22Rv1 (cell line): ENCODE data around the gene HK1.

Experiments used
- H3K27ac ChIP-seq: fragments of 450-650 bp; 2 replicates; pipeline ENCODE4 v1.5.1; 2017
- CTCF ChIP-seq: fragments of 450-650 bp; IDR thresholded peaks from 2 replicates; pipeline ENCODE4 v1.5.1; 2017; ENCODE audit warnings: mild to moderate bottlenecking
- ZFX ChIP-seq: fragments of 450-650 bp; IDR thresholded peaks from 2 replicates; pipeline ENCODE4 v1.6.1; 2017; ENCODE audit warnings: antibody characterized with exemption, borderline replicate concordance

The HK1 gene

GRCh38 chr10:69389827-69390490 is 111.7 kb downstream of the HK1 start:
- TF ChIP-seq ZFX (no peak), CTCF (no peak)
- H3K27ac ChIP-seq: peak overlapping the region; percentile 36

GRCh38 chr10:69391158-69391557 is 112.9 kb downstream of the HK1 start:
- H3K27ac ChIP-seq: peak overlapping the region; percentile 36
- TF ChIP-seq ZFX: no peak
- no peak for TF ChIP-seq CTCF

DNA sequence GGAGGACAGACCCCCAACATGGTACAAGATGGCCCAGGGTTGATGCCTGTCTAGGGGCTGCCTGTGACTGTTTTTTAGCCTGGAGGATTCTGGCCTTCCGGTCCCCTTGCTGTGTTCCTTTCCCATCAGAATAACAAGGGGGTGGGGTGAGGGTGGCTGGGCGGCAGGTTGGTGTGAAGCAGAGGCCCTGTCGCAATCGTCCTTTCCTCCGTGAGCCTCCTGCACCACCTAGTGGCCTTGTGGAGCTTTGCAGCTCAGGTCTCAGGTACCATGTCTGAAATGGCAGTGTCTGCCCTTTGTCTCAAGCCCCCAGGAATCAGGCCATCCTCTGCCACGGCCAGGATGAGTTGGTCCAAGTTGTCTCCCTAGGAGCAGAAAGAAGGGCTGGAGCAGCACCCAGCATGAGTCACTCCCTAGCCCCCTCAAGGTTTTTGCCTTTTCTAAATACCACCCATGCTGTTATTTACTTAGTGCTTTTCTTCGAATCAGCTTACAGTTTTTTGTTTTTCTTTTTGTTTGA is 114.2 kb downstream of the HK1 start:
- peak overlapping the region; percentile 32; the same call in 1 of the 2 replicates for H3K27ac ChIP-seq
- TF ChIP-seq ZFX: no peak
- TF ChIP-seq CTCF: peak; percentile 92

- TF ChIP-seq CTCF (no peak), ZFX (no peak)
- no peak overlapping the region for H3K27ac ChIP-seq
These were observed 115.7 kb downstream of the HK1 start for GRCh38 chr10:69394020-69394419.

GRCh38 chr10:69397972-69398371 is 119.7 kb downstream of the HK1 start:
- no peak for TF ChIP-seq CTCF
- TF ChIP-seq ZFX: no peak
- H3K27ac ChIP-seq: no peak overlapping the region

- no peak overlapping the region for H3K27ac ChIP-seq
- TF ChIP-seq CTCF (no peak), ZFX (no peak)
These were observed 120.2 kb downstream of the HK1 start for GRCh38 chr10:69398466-69398865.

DNA sequence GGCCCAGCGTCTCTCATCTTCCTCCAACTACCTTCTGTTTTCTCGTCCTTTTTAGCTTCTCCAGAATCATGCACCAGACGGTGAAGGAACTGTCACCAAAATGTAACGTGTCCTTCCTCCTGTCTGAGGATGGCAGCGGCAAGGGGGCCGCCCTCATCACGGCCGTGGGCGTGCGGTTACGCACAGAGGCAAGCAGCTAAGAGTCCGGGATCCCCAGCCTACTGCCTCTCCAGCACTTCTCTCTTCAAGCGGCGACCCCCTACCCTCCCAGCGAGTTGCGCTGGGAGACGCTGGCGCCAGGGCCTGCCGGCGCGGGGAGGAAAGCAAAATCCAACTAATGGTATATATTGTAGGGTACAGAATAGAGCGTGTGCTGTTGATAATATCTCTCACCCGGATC is 122.6 kb downstream of the HK1 start:
- no peak overlapping the region for H3K27ac ChIP-seq
- TF ChIP-seq ZFX (no peak), CTCF (no peak)
